NOMO-1 treated with DMSO at 0.1 percent for 48 hours (cell line): Measurements from ENCODE around the gene WDR27.
"Not testable (repeated sequence)": the region's sequence is repeated elsewhere in the genome, so short reads cannot be mapped to it uniquely, and the experiment has no call there.

ENCODE experiments used
- DNase-seq: peaks from one replicate; lab custom pipeline; 2025; ENCODE audit not compliant: unreplicated experiment; lab: John Stamatoyannopoulos, UW

Gene WDR27

GRCh38 chr6:169533301-169534038 lies 168.4 kb downstream of the WDR27 start:
- DNase-seq, result no peak

GRCh38 chr6:169530752-169531123 lies 171.1 kb downstream of the WDR27 start:
- DNase-seq, result no peak

GRCh38 chr6:169529931-169530751 lies 171.7 kb downstream of the WDR27 start:
- no peak for DNase-seq

- no peak for DNase-seq
These were observed 173.1 kb downstream of the WDR27 start for GRCh38 chr6:169528755-169529154.

- no peak for DNase-seq
These were observed 174.5 kb downstream of the WDR27 start for GRCh38 chr6:169527306-169527705.

GRCh38 chr6:169521825-169522224 lies 180.0 kb downstream of the WDR27 start:
- no peak for DNase-seq

- no peak for DNase-seq
These were observed 181.7 kb downstream of the WDR27 start for GRCh38 chr6:169520104-169520503.

- DNase-seq, result no peak
These were observed 183.4 kb downstream of the WDR27 start for GRCh38 chr6:169518451-169518850.

GRCh38 chr6:169513478-169514193 lies 188.2 kb downstream of the WDR27 start:
- no peak for DNase-seq

GRCh38 chr6:169511785-169512184 lies 190.0 kb downstream of the WDR27 start:
- not testable (repeated sequence) for DNase-seq

GRCh38 chr6:169510871-169511270 lies 191.0 kb downstream of the WDR27 start:
- DNase-seq, result no peak

- no peak for DNase-seq
These were observed 193.4 kb downstream of the WDR27 start for GRCh38 chr6:169508452-169508851.

GRCh38 chr6:169503422-169504152 lies 198.2 kb downstream of the WDR27 start:
- no peak for DNase-seq

- DNase-seq, result no peak
These were observed 199.4 kb downstream of the WDR27 start for GRCh38 chr6:169502445-169502844.

GRCh38 chr6:169501777-169502313 lies 200.0 kb downstream of the WDR27 start:
- DNase-seq, result no peak

GRCh38 chr6:169501128-169501527 lies 200.7 kb downstream of the WDR27 start:
- no peak for DNase-seq

GRCh38 chr6:169500688-169501087 lies 201.1 kb downstream of the WDR27 start:
- no peak for DNase-seq

GRCh38 chr6:169499848-169500247 lies 202.0 kb downstream of the WDR27 start:
- DNase-seq, result no peak

GRCh38 chr6:169498916-169499513 lies 202.8 kb downstream of the WDR27 start:
- no peak for DNase-seq

GRCh38 chr6:169495601-169496000 lies 206.2 kb downstream of the WDR27 start:
- no peak for DNase-seq
